Smooth muscle cell (in vitro differentiated cells): Measurements from ENCODE around the gene TNNI2. TPM values are rescaled to one million over a fixed set of nuclear protein-coding genes. Genes with fewer than 3 reads are reported as not detected.

Source experiments
- DNase-seq: peaks from one replicate; lab custom pipeline; 2025; ENCODE audit not compliant: unreplicated experiment; lab: John Stamatoyannopoulos, UW
- H2AFZ ChIP-seq: fragments of 200-600 bp; sonication (generic); 2 replicates; pipeline ENCODE4 v1.6.0; 2016; ENCODE audit warnings: antibody characterized with exemption, low read depth, mild to moderate bottlenecking
- H3F3A ChIP-seq: fragments of 200-600 bp; sonication (generic); 2 replicates; pipeline ENCODE4 v1.6.0; 2017; ENCODE audit warnings: antibody characterized with exemption, low read depth
- H3K27ac ChIP-seq: fragments of 200-600 bp; sonication (generic); 2 replicates; pipeline ENCODE4 v1.5.1; 2016; ENCODE audit warnings: low read depth, mild to moderate bottlenecking
- H3K27me3 ChIP-seq: fragments of 200-600 bp; sonication (generic); 2 replicates; pipeline ENCODE4 v1.6.1; 2016; ENCODE audit warnings: low read depth, mild to moderate bottlenecking
- H3K36me3 ChIP-seq: fragments of 200-600 bp; sonication (generic); 2 replicates; pipeline ENCODE4 v1.5.1; 2016; ENCODE audit warnings: low read depth
- H3K4me1 ChIP-seq: fragments of 200-600 bp; sonication (generic); 2 replicates; pipeline ENCODE4 v1.5.1; 2016; ENCODE audit warnings: low read depth
- H3K4me2 ChIP-seq: fragments of 200-600 bp; sonication (generic); 2 replicates; pipeline ENCODE4 v1.6.0; 2016; ENCODE audit warnings: mild to moderate bottlenecking
- H3K4me3 ChIP-seq: fragments of 200-600 bp; sonication (generic); 2 replicates; pipeline ENCODE4 v1.5.1; 2016; ENCODE audit warnings: mild to moderate bottlenecking
- H3K79me2 ChIP-seq: fragments of 200-600 bp; sonication (generic); 2 replicates; pipeline ENCODE4 v1.6.0; 2016; ENCODE audit warnings: low read depth, mild to moderate bottlenecking
- H3K9ac ChIP-seq: fragments of 200-600 bp; sonication (generic); 2 replicates; pipeline ENCODE4 v1.6.0; 2016; ENCODE audit warnings: low read depth
- H3K9me3 ChIP-seq: fragments of 200-600 bp; sonication (generic); replicated peaks from 2 replicates; pipeline ENCODE4 v1.5.1; 2016; ENCODE audit warnings: low read depth
- H4K20me1 ChIP-seq: fragments of 200-600 bp; sonication (generic); 2 replicates; pipeline ENCODE4 v1.6.0; 2016; ENCODE audit warnings: low read depth
- CTCF ChIP-seq: fragments of 200-600 bp; sonication (generic); IDR thresholded peaks from 2 replicates; pipeline ENCODE4 v1.5.1; 2017; ENCODE audit warnings: borderline replicate concordance, mild to moderate bottlenecking, antibody characterized with exemption; ENCODE audit not compliant: insufficient read depth, poor library complexity, severe bottlenecking
- WGBS: methylation state at CpG from one replicate; pipeline ENCODE4 v1.1.7; 2016; ENCODE audit warnings: low lambda C conversion rate; 5-methylcytosine and 5-hydroxymethylcytosine counted together
- polyA plus RNA-seq: library from polyadenylated mRNA; unstranded; fragments of >200 nt; fragmentation: Nextera tagmentation; extraction: Ambion mirVana; gene quantifications from 2 replicates; pipeline ENCODE4 v1.2.1, GENCODE V29; 2016
- total RNA-seq: library from RNA; depleted of rRNA; stranded (reverse); fragments of >200 nt; gene quantifications from 2 replicates; pipeline ENCODE4 v1.2.3, GENCODE V29; 2014

The TNNI2 gene
- total and polyA plus RNA-seq, 2 experiments from 2014 or later, result 0.94 to 1.2 TPM

GRCh38 chr11:1880746-1881441 is 42.1 kb downstream of the TNNI2 start:
- peak overlapping the region; percentile 72 for H2AFZ ChIP-seq
- H4K20me1 ChIP-seq, result no peaks in the 10 kb centered on the region
- H3K79me2 ChIP-seq, result no peaks in the 10 kb centered on the region

DNA sequence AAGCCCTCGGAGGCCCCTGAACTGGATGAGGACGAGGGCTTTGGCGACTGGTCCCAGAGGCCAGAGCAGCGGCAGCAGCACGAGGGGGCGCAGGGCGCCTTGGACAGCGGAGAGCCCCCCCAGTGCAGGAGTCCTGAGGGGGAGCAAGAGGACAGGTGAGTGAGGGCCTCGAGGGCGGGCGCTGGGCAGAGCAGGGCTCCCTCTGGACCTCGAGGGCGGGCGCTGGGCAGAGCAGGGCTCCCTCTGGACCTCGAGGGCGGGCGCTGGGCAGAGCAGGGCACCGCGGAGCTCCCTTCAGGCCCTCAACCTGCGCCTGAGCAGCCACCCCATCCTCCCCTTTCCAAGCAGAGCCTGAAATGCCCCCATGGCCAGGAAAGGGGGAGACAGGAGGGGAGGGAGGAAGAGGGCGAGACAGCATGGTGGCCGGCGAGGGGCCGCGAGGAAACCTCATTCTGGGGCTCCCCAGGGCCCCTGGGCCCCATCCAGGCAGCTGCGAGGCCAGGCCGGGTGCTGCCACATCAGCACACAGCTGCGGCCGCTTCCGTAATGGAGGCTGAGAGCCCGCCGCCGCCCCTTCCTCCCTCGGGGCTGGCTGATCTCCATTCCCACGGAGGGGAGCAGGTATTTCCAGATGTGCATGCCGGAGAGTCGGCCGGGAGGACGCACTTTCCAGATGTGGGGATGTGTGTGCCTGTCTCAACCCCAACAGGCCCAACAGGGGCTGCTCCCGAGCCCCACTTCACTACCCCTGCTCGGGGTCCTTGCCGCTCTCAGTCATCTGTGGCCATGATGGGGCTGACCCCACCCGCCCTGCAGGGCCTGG is 42.9 kb downstream of the TNNI2 start:
- peak overlapping the region; percentile 14 for H2AFZ ChIP-seq
- no peak overlapping the region for H3K4me3 ChIP-seq
- H3K36me3 ChIP-seq, result no peaks in the 10 kb centered on the region
- peaks cover 3% of the 10 kb centered on the region for H3K4me1 ChIP-seq
- H3K79me2 ChIP-seq, result no peaks in the 10 kb centered on the region
- H3K27ac ChIP-seq, result no peak overlapping the region
- no peak overlapping the region for H3K4me2 ChIP-seq
- H3K27me3 ChIP-seq, result no peaks in the 10 kb centered on the region
- peak; percentile 2 for TF ChIP-seq CTCF
- no peaks in the 10 kb centered on the region for H3F3A ChIP-seq
- DNase-seq, result no peak
- WGBS, result 93% methylated on average over 35 of the region's 43 CpGs
- peak overlapping the region; percentile 78 for H3K9ac ChIP-seq
- no peaks in the 10 kb centered on the region for H4K20me1 ChIP-seq
- no peaks in the 10 kb centered on the region for H3K9me3 ChIP-seq

More at GRCh38 chr11:1880746-1881441, 42.1 kb downstream of the TNNI2 start:
- no peaks in the 10 kb centered on the region for H3K27me3 ChIP-seq
- 85% methylated on average over 9 of the region's 9 CpGs for WGBS
- H3K4me2 ChIP-seq, result no peak overlapping the region
- H3F3A ChIP-seq, result no peaks in the 10 kb centered on the region
- peak overlapping the region; percentile 78 for H3K9ac ChIP-seq
- no peak overlapping the region for H3K4me3 ChIP-seq
- no peaks in the 10 kb centered on the region for H3K36me3 ChIP-seq
- no peaks in the 10 kb centered on the region for H3K9me3 ChIP-seq
- no peak for TF ChIP-seq CTCF
- peak overlapping the region; percentile 89 for H3K27ac ChIP-seq
- DNase-seq, result no peak
- H3K4me1 ChIP-seq, result peaks cover 6% of the 10 kb centered on the region

GRCh38 chr11:1882265-1883238 is 43.8 kb downstream of the TNNI2 start:
- H2AFZ ChIP-seq, result peak overlapping the region; percentile 14
- peak; percentile 96 for TF ChIP-seq CTCF
- no peaks in the 10 kb centered on the region for H3K27me3 ChIP-seq

More at GRCh38 chr11:1882265-1883238, 43.8 kb downstream of the TNNI2 start:
- H3K79me2 ChIP-seq, result no peaks in the 10 kb centered on the region
- no peaks in the 10 kb centered on the region for H3K4me1 ChIP-seq
- peak; percentile 52 for DNase-seq
- no peaks in the 10 kb centered on the region for H4K20me1 ChIP-seq
- no peak overlapping the region for H3K4me3 ChIP-seq
- H3K4me2 ChIP-seq, result no peak overlapping the region
- H3F3A ChIP-seq, result no peaks in the 10 kb centered on the region
- H3K27ac ChIP-seq, result no peak overlapping the region
- H3K9ac ChIP-seq, result no peak overlapping the region
- WGBS, result 42% methylated on average over 21 of the region's 23 CpGs
- H3K9me3 ChIP-seq, result no peaks in the 10 kb centered on the region
- no peaks in the 10 kb centered on the region for H3K36me3 ChIP-seq
